HepG2 (cell line): ENCODE measurements around the gene CCDC196. TPM values are rescaled to one million over a fixed set of nuclear protein-coding genes. Genes with fewer than 3 reads are reported as not detected.

ENCODE experiments used
- ATAC-seq: fragments of 200-7000 bp; cut with Tn5 transposase; 3 replicates; pipeline ENCODE4 v1.9.1; 2020; ENCODE audit warnings: mild to moderate bottlenecking, moderate library complexity
- BruUV-seq: library from RNA; stranded (reverse); fragments of 400-500 nt; replicated peaks from 2 replicates; lab custom pipeline; 2021; lab: Mats Ljungman, UMichigan
- CTCF ChIA-PET: fragments of 300-600 bp; formaldehyde crosslinking; extraction: SDS; loops from one replicate; lab custom pipeline; 2021; ENCODE audit warnings: low total read pairs, inconsistent platforms, low intra/inter-chr PET ratio; lab: Yijun Ruan, JAX
- POLR2A ChIA-PET: fragments of 350-600 bp; sonication (Branson Sonifier 250); formaldehyde crosslinking; loops from one replicate; lab custom pipeline; 2020; ENCODE audit warnings: antibody characterized with exemption, inconsistent platforms; lab: Yijun Ruan, JAX
- DNase-seq: peaks from one replicate; pipeline ENCODE4 v3.0.0-alpha.2; 2015; ENCODE audit warnings: low spot score
- FAIRE-seq: peaks from 3 replicates; lab custom pipeline; 2011; peaks lifted over from hg19 to GRCh38; lab: Jason Lieb, UNC
- H2AFZ ChIP-seq: one replicate; pipeline ENCODE4 v1.6.1; 2011; ENCODE audit warnings: low read length, inconsistent platforms
- H3K27ac ChIP-seq: fragments of 300-600 bp; 3 replicates; pipeline ENCODE4 v1.8.0; 2011; ENCODE audit warnings: mixed run types, mild to moderate bottlenecking, mixed read lengths, low read length, inconsistent platforms; ENCODE audit not compliant: insufficient read depth; ENCODE audit errors: extremely low read length
- H3K27me3 ChIP-seq, 2 experiments: fragments of 200-600 bp in 1 of 2; 2 replicates in 1 of 2; 3 replicates in 1 of 2; pipeline versions ENCODE4 v1.6.0 to v1.8.0; 2011; ENCODE audit warnings: low read length in 2 of 2, mild to moderate bottlenecking in 2 of 2, moderate library complexity in 2 of 2, inconsistent platforms in 1 of 2; ENCODE audit not compliant: insufficient read depth in 2 of 2, control insufficient read depth in 1 of 2
- H3K36me3 ChIP-seq, 2 experiments: fragments of 200-600 bp in 1 of 2; replicated peaks in 1 of 2; 2 replicates in 1 of 2; 3 replicates in 1 of 2; pipeline versions ENCODE4 v1.5.1 to v1.8.0; 2011; ENCODE audit warnings: low read length in 2 of 2, inconsistent platforms in 1 of 2; ENCODE audit not compliant: insufficient read depth in 2 of 2, control insufficient read depth in 1 of 2
- H3K4me1 ChIP-seq: 2 replicates; pipeline ENCODE4 v1.5.1; 2012; ENCODE audit warnings: low read length, inconsistent platforms; ENCODE audit not compliant: insufficient read depth
- H3K4me2 ChIP-seq: 2 replicates; pipeline ENCODE4 v1.6.0; 2011; ENCODE audit warnings: low read depth, low read length, inconsistent platforms
- H3K4me3 ChIP-seq, 3 experiments: fragments of 200-600 bp in 1 of 3; sonication (generic), shearing (Covaris generic) in 1 of 3; replicated peaks in 1 of 3; 2 replicates each; pipeline ENCODE4 v1.5.1; 2011 to 2016; ENCODE audit warnings: low read length in 3 of 3, inconsistent platforms in 2 of 3, low read depth in 2 of 3, mild to moderate bottlenecking in 2 of 3, control low read depth in 1 of 3, mixed read lengths in 1 of 3; ENCODE audit not compliant: insufficient read depth in 1 of 3
- H3K79me2 ChIP-seq: one replicate; pipeline ENCODE4 v1.6.1; 2011; ENCODE audit warnings: low read length, inconsistent platforms; ENCODE audit not compliant: insufficient read depth
- H3K9ac ChIP-seq: 2 replicates; pipeline ENCODE4 v1.6.0; 2011; ENCODE audit warnings: mild to moderate bottlenecking, low read depth, low read length, inconsistent platforms; ENCODE audit not compliant: insufficient read depth
- H3K9me3 ChIP-seq: 2 replicates; pipeline ENCODE4 v1.5.1; 2012; ENCODE audit warnings: mild to moderate bottlenecking, low read length
- H4K20me1 ChIP-seq: 2 replicates; pipeline ENCODE4 v1.6.0; 2011; ENCODE audit warnings: inconsistent platforms, mild to moderate bottlenecking, low read length, moderate library complexity; ENCODE audit not compliant: insufficient read depth
- CHD2 ChIP-seq: IDR thresholded peaks from 2 replicates; pipeline ENCODE4 v1.6.1; 2011; ENCODE audit warnings: low read depth, low read length, improper control_type of control experiment
- CREBL2 ChIP-seq: sonication (generic); formaldehyde crosslinking; IDR thresholded peaks from 2 replicates; pipeline ENCODE4 v1.8.1; 2023; ENCODE audit warnings: missing genetic modification reagents, mild to moderate bottlenecking, borderline replicate concordance
- KAT8 ChIP-seq: IDR thresholded peaks from 2 replicates; pipeline ENCODE4 v1.6.1; 2016; ENCODE audit warnings: missing genetic modification reagents, missing compliant biosample characterization
- RORA ChIP-seq: sonication (generic); formaldehyde crosslinking; IDR thresholded peaks from 2 replicates; pipeline ENCODE4 v1.5.0; 2020; ENCODE audit warnings: mild to moderate bottlenecking, missing genetic modification reagents, moderate library complexity
- SNAPC4 ChIP-seq: sonication (generic); formaldehyde crosslinking; IDR thresholded peaks from 2 replicates; pipeline ENCODE4 v1.4.0; 2020; ENCODE audit warnings: mild to moderate bottlenecking, missing genetic modification reagents
- ZGPAT ChIP-seq: IDR thresholded peaks from 2 replicates; pipeline ENCODE4 v1.6.1; 2016; ENCODE audit warnings: mild to moderate bottlenecking
- ZNF121 ChIP-seq: sonication (generic); formaldehyde crosslinking; IDR thresholded peaks from 2 replicates; pipeline ENCODE4 v1.5.0; 2020; ENCODE audit warnings: mild to moderate bottlenecking, missing genetic modification reagents
- ZNF143 ChIP-seq: sonication (generic); formaldehyde crosslinking; IDR thresholded peaks from 2 replicates; pipeline ENCODE4 v1.4.0; 2020; ENCODE audit warnings: missing genetic modification reagents
- ZNF230 ChIP-seq: sonication (generic); formaldehyde crosslinking; IDR thresholded peaks from 2 replicates; pipeline ENCODE4 v1.4.0; 2020; ENCODE audit warnings: mild to moderate bottlenecking, missing genetic modification reagents
- ZNF570 ChIP-seq: sonication (generic); formaldehyde crosslinking; IDR thresholded peaks from 2 replicates; pipeline ENCODE4 v1.4.0; 2020; ENCODE audit warnings: mild to moderate bottlenecking, missing genetic modification reagents, borderline replicate concordance
- WGBS: methylation state at CpG from one replicate; pipeline ENCODE4 v1.1.6; 2017; ENCODE audit warnings: low lambda C conversion rate; 5-methylcytosine and 5-hydroxymethylcytosine counted together
- in situ Hi-C: cut with HindIII; loops from 2 replicates; pipeline ENCODE4 v1.10.0; 2017; ENCODE audit warnings: low pct_unique_long_range_greater_than_20kb; ENCODE audit not compliant: extremely low pct_ligation_motif_present
- intact Hi-C: fragments of 100-400 bp; cut with micrococcal nuclease; formaldehyde crosslinking; loops from one replicate; pipeline ENCODE4 v1.10.0; 2022; ENCODE audit not compliant: unreplicated experiment
- polyA plus RNA-seq, 8 experiments: library from polyadenylated mRNA; depleted of rRNA in 3 of 8; stranded (reverse) in 7 of 8; unstranded in 1 of 8; fragments of >200 nt; fragmentation: Illumina TruSeq in 4 of 8; extraction: Trizol in 4 of 8; gene quantifications; 2 replicates each; pipeline versions ENCODE4 v1.2.1 to v1.2.3, GENCODE V29; 2011 to 2016; ENCODE audit warnings: low read depth in 4 of 8, missing spikeins in 1 of 8, mixed read lengths in 1 of 8; ENCODE audit not compliant: insufficient read depth in 1 of 8
- total RNA-seq, 5 experiments: library from RNA; depleted of rRNA; stranded (reverse); fragments of >200 nt; fragmentation: Illumina TruSeq; extraction: Trizol; gene quantifications; 2 replicates each; pipeline ENCODE4 v1.2.3, GENCODE V29; 2016; ENCODE audit warnings: low read depth in 1 of 5

CCDC196 gene
- total and polyA plus RNA-seq, 2 of the 13 experiments (the other 11 are each of a cell fraction or from before 2014, with no cell fraction given), result not detected

- intact Hi-C loops, result no loop called here
- Histone ChIP-seq H3K27ac (no peak overlapping the region), H3K4me1 (peaks cover 39% of the 10 kb centered on the region), H3K9me3 (no peaks in the 10 kb centered on the region), H4K20me1 (peaks cover 18% of the 10 kb centered on the region; the same call in 1 of the 2 replicates), H3K79me2 (peaks cover 87% of the 10 kb centered on the region), H3K9ac (no peak overlapping the region), H3K27me3 (no peaks in the 10 kb centered on the region; a peak in 1 of 5 replicates), H3K4me3 (no peak overlapping the region), H3K36me3 (no peaks in the 10 kb centered on the region), H3K4me2 (no peak overlapping the region), H2AFZ (no peak overlapping the region)
- ATAC-seq (no peak), FAIRE-seq (no peak), DNase-seq (no peak)
- POLR2A ChIA-PET, result no interaction called here
- no TSS peak for BruUV-seq
- TF ChIP-seq RORA (no peak), KAT8 (CRISPR knock-in tag) (no peak), SNAPC4 (CRISPR knock-in tag) (no peak), CHD2 (no peak), ZGPAT (no peak), CREBL2 (no peak), ZNF570 (no peak), ZNF143 (CRISPR knock-in tag) (no peak), ZNF121 (no peak), ZNF230 (CRISPR knock-in tag) (no peak)
- 97% methylated on average over 2 of the region's 2 CpGs for WGBS
- in situ Hi-C loops, result no loop called here
- CTCF ChIA-PET, result no interaction called here
Measured at GRCh38 chr14:66514213-66514612, 28.0 kb downstream of the CCDC196 start.
